B cell (primary cell): ENCODE data around the gene S100A12. TPM values are rescaled to one million over a fixed set of nuclear protein-coding genes. Genes with fewer than 3 reads are reported as not detected.

Source experiments
- ATAC-seq: fragments of 200-7000 bp; cut with Tn5 transposase; one replicate; pipeline ENCODE4 v1.10.0; 2021; ENCODE audit warnings: low read depth, mild to moderate bottlenecking, moderate number of reproducible peaks, moderate library complexity
- CTCF ChIA-PET: fragments of 350-600 bp; sonication (Branson Sonifier 250); formaldehyde crosslinking; loops from one replicate; lab custom pipeline; 2021; ENCODE audit warnings: antibody characterized with exemption, inconsistent platforms; lab: Charles Lee
- POLR2A ChIA-PET: fragments of 350-600 bp; sonication (Branson Sonifier 250); formaldehyde crosslinking; loops from one replicate; lab custom pipeline; 2021; ENCODE audit warnings: antibody characterized with exemption; lab: Charles Lee
- DNase-seq: peaks from one replicate; pipeline ENCODE4 v3.0.0; 2013
- H2AFZ ChIP-seq: 2 replicates; pipeline ENCODE4 v1.6.1; 2012; ENCODE audit warnings: mild to moderate bottlenecking, low read depth, low read length; ENCODE audit not compliant: insufficient read depth, poor library complexity, severe bottlenecking
- H3K27ac ChIP-seq, 2 donors: 1 replicate in 1 of 2; 2 replicates in 1 of 2; pipeline ENCODE4 v1.5.1; 2012 to 2013; ENCODE audit warnings: low read length in 2 of 2, mild to moderate bottlenecking in 2 of 2, moderate library complexity in 1 of 2
- H3K27me3 ChIP-seq, 4 experiments: fragments of 200-600 bp in 1 of 4; sonication (generic) in 1 of 4; replicated peaks in 1 of 4; 1 replicate in 2 of 4; 2 replicates in 2 of 4; pipeline versions ENCODE4 v1.6.1 to v1.7.0; 2013 to 2016; ENCODE audit warnings: low read length in 3 of 4, mild to moderate bottlenecking in 2 of 4, mixed read lengths in 1 of 4, moderate library complexity in 1 of 4; ENCODE audit not compliant: insufficient read depth in 4 of 4, control insufficient read depth in 3 of 4; ENCODE audit errors: control extremely low read depth in 1 of 4
- H3K36me3 ChIP-seq, 2 experiments: replicated peaks in 1 of 2; 1 replicate in 1 of 2; 2 replicates in 1 of 2; pipeline versions ENCODE4 v1.6.1 to v1.7.1; 2013; ENCODE audit warnings: low read length in 1 of 2; ENCODE audit not compliant: insufficient read depth in 2 of 2, control insufficient read depth in 1 of 2; ENCODE audit errors: control extremely low read depth in 1 of 2, extremely low read depth in 1 of 2
- H3K4me1 ChIP-seq, 2 donors: fragments of 200-600 bp in 1 of 2; sonication (generic) in 1 of 2; 1 replicate in 1 of 2; 2 replicates in 1 of 2; pipeline versions ENCODE4 v1.5.1 to v1.6.1; 2013 to 2017; ENCODE audit warnings: low read length in 2 of 2; ENCODE audit not compliant: control insufficient read depth in 2 of 2, insufficient read depth in 2 of 2
- H3K4me2 ChIP-seq: replicated peaks from 2 replicates; pipeline ENCODE3; 2012; ENCODE audit warnings: mild to moderate bottlenecking, low read depth, low read length; ENCODE audit not compliant: poor library complexity, severe bottlenecking
- H3K4me3 ChIP-seq, 5 experiments: fragments of 200-600 bp in 1 of 5; sonication (generic) in 1 of 5; 1 replicate in 3 of 5; 2 replicates in 2 of 5; pipeline versions ENCODE4 v1.5.1 to v1.7.0; 2011 to 2016; ENCODE audit warnings: low read length in 4 of 5, mild to moderate bottlenecking in 4 of 5, low read depth in 2 of 5, control low read depth in 1 of 5, moderate library complexity in 1 of 5; ENCODE audit not compliant: insufficient read depth in 1 of 5; ENCODE audit errors: control extremely low read depth in 1 of 5, extremely low read depth in 1 of 5
- H3K79me2 ChIP-seq: fragments of 200-600 bp; sonication (generic); one replicate; pipeline ENCODE4 v1.6.0; 2016; ENCODE audit warnings: low read length; ENCODE audit not compliant: control insufficient read depth, insufficient read depth
- H3K9ac ChIP-seq: fragments of 200-600 bp; sonication (generic); 2 replicates; pipeline ENCODE4 v1.6.1; 2017; ENCODE audit warnings: mild to moderate bottlenecking, low read length, moderate library complexity
- H3K9me3 ChIP-seq, 3 donors: one replicate each; pipeline versions ENCODE4 v1.6.1 to v1.7.1; 2013; ENCODE audit warnings: low read length in 2 of 3; ENCODE audit not compliant: control insufficient read depth in 2 of 3, insufficient read depth in 1 of 3; ENCODE audit errors: control extremely low read depth in 1 of 3
- H4K20me1 ChIP-seq: 2 replicates; pipeline ENCODE4 v1.6.0; 2012; ENCODE audit warnings: mild to moderate bottlenecking, low read length; ENCODE audit not compliant: insufficient read depth, control insufficient read depth, poor library complexity, severe bottlenecking
- H3K27ac Mint-ChIP-seq: one replicate; pipeline ENCODE4 v1.8.0; 2021; ENCODE audit warnings: mixed read lengths
- H3K27me3 Mint-ChIP-seq: one replicate; pipeline ENCODE4 v1.8.0; 2021; ENCODE audit warnings: mixed read lengths
- H3K4me1 Mint-ChIP-seq: one replicate; pipeline ENCODE4 v1.8.0; 2021; ENCODE audit warnings: mixed read lengths
- H3K4me3 Mint-ChIP-seq: one replicate; pipeline ENCODE4 v1.8.0; 2021; ENCODE audit warnings: mixed read lengths
- H3K9me3 Mint-ChIP-seq: one replicate; pipeline ENCODE4 v1.8.0; 2022; ENCODE audit warnings: mixed read lengths; ENCODE audit not compliant: insufficient read depth
- EZH2 ChIP-seq: IDR thresholded peaks from 2 replicates; pipeline ENCODE4 v1.6.1; 2012; ENCODE audit warnings: borderline replicate concordance, low read depth, mild to moderate bottlenecking, moderate library complexity, low read length; ENCODE audit not compliant: insufficient read depth, poor library complexity, severe bottlenecking
- WGBS: methylation state at CpG from one replicate; pipeline ENCODE4 v1.1.5; 2013; ENCODE audit warnings: missing lambda C conversion rate; ENCODE audit not compliant: insufficient coverage; 5-methylcytosine and 5-hydroxymethylcytosine counted together
- intact Hi-C: fragments of 100-400 bp; cut with micrococcal nuclease; formaldehyde crosslinking; loops from one replicate; pipeline ENCODE4 v1.10.0; 2022
- polyA plus RNA-seq: library from polyadenylated mRNA; depleted of rRNA; stranded (reverse); fragments of >200 nt; gene quantifications from 2 replicates; pipeline ENCODE4 v1.2.3, GENCODE V29; 2012
- total RNA-seq, 2 donors: library from RNA; stranded (reverse); fragments of 120-200 nt in 1 of 2; gene quantifications; 1 replicate in 1 of 2; 2 replicates in 1 of 2; pipeline versions ENCODE4 v1.2.3 to v1.2.4, GENCODE V29; 2013 to 2022
- TF ChIP-seq, protein P1 (sequence below): fragments of 200-600 bp; IDR thresholded peaks from one replicate; pipeline ENCODE4 v1.8.0; 2022; ENCODE audit warnings: antibody characterized with exemption, mild to moderate bottlenecking

S100A12 gene
- total and polyA plus RNA-seq, 2 donors (not counting 1 experiment from before 2014, with no cell fraction given): 3.4 TPM; not detected in 1

GRCh38 chr1:153366261-153366660, 9.2 kb downstream of the S100A12 start:
- H3K4me3 Mint-ChIP-seq: no peak overlapping the region
- ChIA-PET CTCF (no interaction called here), POLR2A (no interaction called here)
- no peaks in the 10 kb centered on the region for H3K4me1 ChIP-seq
- no peaks in the 10 kb centered on the region for H3K9me3 Mint-ChIP-seq
- peaks cover 45% of the 10 kb centered on the region for H3K27me3 Mint-ChIP-seq
- H3K4me1 Mint-ChIP-seq: no peaks in the 10 kb centered on the region
- TF ChIP-seq EZH2: no peak
- TF ChIP-seq, protein P1, sequence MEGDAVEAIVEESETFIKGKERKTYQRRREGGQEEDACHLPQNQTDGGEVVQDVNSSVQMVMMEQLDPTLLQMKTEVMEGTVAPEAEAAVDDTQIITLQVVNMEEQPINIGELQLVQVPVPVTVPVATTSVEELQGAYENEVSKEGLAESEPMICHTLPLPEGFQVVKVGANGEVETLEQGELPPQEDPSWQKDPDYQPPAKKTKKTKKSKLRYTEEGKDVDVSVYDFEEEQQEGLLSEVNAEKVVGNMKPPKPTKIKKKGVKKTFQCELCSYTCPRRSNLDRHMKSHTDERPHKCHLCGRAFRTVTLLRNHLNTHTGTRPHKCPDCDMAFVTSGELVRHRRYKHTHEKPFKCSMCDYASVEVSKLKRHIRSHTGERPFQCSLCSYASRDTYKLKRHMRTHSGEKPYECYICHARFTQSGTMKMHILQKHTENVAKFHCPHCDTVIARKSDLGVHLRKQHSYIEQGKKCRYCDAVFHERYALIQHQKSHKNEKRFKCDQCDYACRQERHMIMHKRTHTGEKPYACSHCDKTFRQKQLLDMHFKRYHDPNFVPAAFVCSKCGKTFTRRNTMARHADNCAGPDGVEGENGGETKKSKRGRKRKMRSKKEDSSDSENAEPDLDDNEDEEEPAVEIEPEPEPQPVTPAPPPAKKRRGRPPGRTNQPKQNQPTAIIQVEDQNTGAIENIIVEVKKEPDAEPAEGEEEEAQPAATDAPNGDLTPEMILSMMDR: no peak
- DNase-seq (no peak), ATAC-seq (no peak)
- H3K27ac Mint-ChIP-seq: no peak overlapping the region
- 86% methylated on average over 5 of the region's 6 CpGs for WGBS
- H3K79me2 ChIP-seq: no peaks in the 10 kb centered on the region
- H2AFZ ChIP-seq: no peak overlapping the region
- H3K27me3 ChIP-seq: peaks cover 0 to 19% (median under 1%) of the 10 kb centered on the region in 4 experiments
- intact Hi-C loops: no loop called here
- no peaks in the 10 kb centered on the region for H3K36me3 ChIP-seq
- H3K4me2 ChIP-seq: no peak overlapping the region
- no peak overlapping the region for H3K27ac ChIP-seq
- no peak overlapping the region for H3K4me3 ChIP-seq
- no peak overlapping the region for H3K9ac ChIP-seq
- no peaks in the 10 kb centered on the region for H4K20me1 ChIP-seq
- no peaks in the 10 kb centered on the region for H3K9me3 ChIP-seq

DNA sequence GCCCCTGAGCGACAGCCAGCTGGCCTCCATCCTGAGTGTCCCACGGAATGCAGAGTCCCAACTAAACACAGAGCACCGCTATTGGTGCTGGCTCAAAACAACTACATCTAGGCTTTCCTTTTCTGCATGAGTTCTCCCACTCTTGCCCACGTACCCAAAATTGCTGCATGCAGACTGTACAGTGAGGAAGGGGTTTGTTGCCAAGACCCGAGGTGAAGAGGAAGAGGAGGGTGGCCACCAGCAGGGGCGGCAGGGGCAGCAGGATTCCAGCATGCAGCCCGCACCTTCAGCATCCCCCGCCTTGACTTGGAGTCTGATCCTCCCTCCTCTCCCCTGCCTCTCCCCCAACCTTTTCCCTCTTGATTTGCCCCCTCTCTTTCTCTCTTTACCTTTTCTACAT, 9.7 kb downstream of the S100A12 start:
- Histone ChIP-seq H3K4me3 (no peak overlapping the region), H3K79me2 (no peaks in the 10 kb centered on the region), H3K36me3 (no peaks in the 10 kb centered on the region), H3K27ac (no peak overlapping the region), H3K9ac (no peak overlapping the region), H3K27me3 (peaks cover 0 to 19% (median under 1%) of the 10 kb centered on the region in 4 experiments), H3K9me3 (no peaks in the 10 kb centered on the region), H3K4me2 (no peak overlapping the region), H3K4me1 (no peaks in the 10 kb centered on the region), H4K20me1 (no peaks in the 10 kb centered on the region), H2AFZ (no peak overlapping the region)
- intact Hi-C loops: no loop called here
- Mint-ChIP-seq H3K27ac (no peak overlapping the region), H3K27me3 (peaks cover 50% of the 10 kb centered on the region), H3K9me3 (no peaks in the 10 kb centered on the region), H3K4me1 (no peaks in the 10 kb centered on the region), H3K4me3 (no peak overlapping the region)
- ATAC-seq (no peak), DNase-seq (no peak)
- TF ChIP-seq EZH2: no peak
- 80% methylated on average over 3 of the region's 8 CpGs for WGBS
- ChIA-PET CTCF (interaction anchor here (0.8 kb wide), 1 partner anchor 13 kb away, joined by 4 read pairs; no protein-coding TSS in a partner anchor), POLR2A (no interaction called here)
